Right ventricle myocardium superior (tissue), 1 donor: ENCODE measurements around the gene NXPH3. TPM values are rescaled to one million over a fixed set of nuclear protein-coding genes. Genes with fewer than 3 reads are reported as not detected.

Source experiments
- ATAC-seq: fragments of 200-7000 bp; cut with Tn5 transposase; one replicate; pipeline ENCODE4 v1.9.1; 2020; ENCODE audit warnings: mild to moderate bottlenecking; ENCODE audit not compliant: poor library complexity
- DNase-seq: peaks from one replicate; pipeline ENCODE4 v3.0.0-alpha.2; 2020
- intact Hi-C: fragments of 100-400 bp; cut with DNase I; formaldehyde crosslinking; loops from one replicate; pipeline ENCODE4 v1.11.2; 2022
- total RNA-seq: library from RNA; stranded (reverse); fragmentation: NEBNext Ultra II Directional; extraction: Animal tissue kit (Norgen Biotek cat#: 25700); gene quantifications from one replicate; pipeline ENCODE4 v1.2.1, GENCODE V29; 2021
- donor health status: DM: no; HTN: yes; CAD: no; lungs with severe emphysema.

Gene NXPH3
- total RNA-seq, 1 donor from 2014 or later, result 3.7 TPM

GRCh38 chr17:49603720-49604119 lies 28.0 kb downstream of the NXPH3 start:
- ATAC-seq (peak; percentile 54), DNase-seq (no peak)
- intact Hi-C loops, result no loop called here

GRCh38 chr17:49604314-49604869 lies 28.7 kb downstream of the NXPH3 start:
- DNase-seq, result no peak
- intact Hi-C loops, result no loop called here
- ATAC-seq, result no peak

GRCh38 chr17:49610883-49611584 lies 35.4 kb downstream of the NXPH3 start:
- intact Hi-C loops, result loop anchor here (10.0 kb wide), 1 partner anchor 64 kb away; the partner anchor contains the start of gene SPOP
- DNase-seq (no peak), ATAC-seq (peak; percentile 19)

GRCh38 chr17:49612726-49613125 lies 37.1 kb downstream of the NXPH3 start:
- ATAC-seq (no peak), DNase-seq (no peak)
- intact Hi-C loops, result loop anchor here (10.0 kb wide), 1 partner anchor 62 kb away; the partner anchor contains the start of gene SPOP

- intact Hi-C loops, result loop anchor here (10.0 kb wide), 1 partner anchor 62 kb away; the partner anchor contains the start of gene SPOP
- ATAC-seq (no peak), DNase-seq (no peak)
These were observed 37.6 kb downstream of the NXPH3 start for GRCh38 chr17:49613182-49613800.

GRCh38 chr17:49616086-49616485 lies 40.4 kb downstream of the NXPH3 start:
- ATAC-seq (peak; percentile 17), DNase-seq (no peak)
- intact Hi-C loops, result loop anchor here (10.0 kb wide), 1 partner anchor 59 kb away; the partner anchor contains the start of gene SPOP

- intact Hi-C loops, result loop anchor here (10.0 kb wide), 1 partner anchor 58 kb away; the partner anchor contains the start of gene SPOP
- ATAC-seq (peak; percentile 93), DNase-seq (peak; percentile 84)
These were observed 41.0 kb downstream of the NXPH3 start for GRCh38 chr17:49616601-49617131.

GRCh38 chr17:49618028-49618611 lies 42.4 kb downstream of the NXPH3 start:
- intact Hi-C loops, result loop anchor here (10.0 kb wide), 1 partner anchor 57 kb away; the partner anchor contains the start of gene SPOP
- DNase-seq (no peak), ATAC-seq (no peak)

GRCh38 chr17:49621420-49621819 lies 45.7 kb downstream of the NXPH3 start:
- intact Hi-C loops, result no loop called here
- DNase-seq (no peak), ATAC-seq (no peak)

GRCh38 chr17:49621946-49622529 lies 46.4 kb downstream of the NXPH3 start:
- DNase-seq, result no peak
- intact Hi-C loops, result no loop called here
- no peak for ATAC-seq

- DNase-seq, result no peak
- peak; percentile 15 for ATAC-seq
- intact Hi-C loops, result no loop called here
These were observed 49.2 kb downstream of the NXPH3 start for GRCh38 chr17:49624896-49625295.

- intact Hi-C loops, result no loop called here
- DNase-seq, result no peak
- peak; percentile 7 for ATAC-seq
These were observed 53.8 kb downstream of the NXPH3 start for GRCh38 chr17:49629447-49629846.

GRCh38 chr17:49630113-49630900 lies 54.6 kb downstream of the NXPH3 start:
- no peak for ATAC-seq
- DNase-seq, result no peak
- intact Hi-C loops, result no loop called here

- DNase-seq (no peak), ATAC-seq (no peak)
- intact Hi-C loops, result no loop called here
These were observed 55.8 kb downstream of the NXPH3 start for GRCh38 chr17:49631496-49631895.
